ENCODE measurements around the gene GAREM2. TPM values are rescaled to one million over a fixed set of nuclear protein-coding genes. Genes with fewer than 3 reads are reported as not detected.

The GAREM2 gene
- polyA plus RNA-seq, 1 of the 3 experiments (the other 2 are of a cell fraction): 3.7 TPM

GRCh38 chr2:26223018-26223417 is 50.1 kb downstream of the GAREM2 start (continued):
- TF ChIP-seq, protein P1, sequence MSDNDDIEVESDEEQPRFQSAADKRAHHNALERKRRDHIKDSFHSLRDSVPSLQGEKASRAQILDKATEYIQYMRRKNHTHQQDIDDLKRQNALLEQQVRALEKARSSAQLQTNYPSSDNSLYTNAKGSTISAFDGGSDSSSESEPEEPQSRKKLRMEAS (IDR thresholded peaks at IDR 0.05; ENCODE audit: low read depth): no peak
- TF ChIP-seq RAD21 (IDR thresholded peaks at IDR 0.05; ENCODE audit: low read length): no peak

- DNase-seq: no peak
- Histone ChIP-seq H3K4me1 (ENCODE audit: control insufficient read depth in 1 of 2, insufficient read depth in 2 of 2, low read depth in 1 of 2, low read length in 1 of 2) (no peaks in the 10 kb centered on the region), H3K4me2 (no peak overlapping the region), H3K9me2 (no peaks in the 10 kb centered on the region), H2AFZ (ENCODE audit: low read depth) (no peak overlapping the region), H3F3A (replicated peaks; ENCODE audit: insufficient read depth) (no peaks in the 10 kb centered on the region), H4K20me1 (ENCODE audit: insufficient read depth) (no peaks in the 10 kb centered on the region), H3K9me3 (no peaks in the 10 kb centered on the region), H3K27me3 (ENCODE audit: insufficient read depth) (no peaks in the 10 kb centered on the region), H3K4me3 (ENCODE audit: low read depth in 2 of 2, low read length in 1 of 2) (no peak overlapping the region), H3K79me2 (ENCODE audit: insufficient read depth) (no peaks in the 10 kb centered on the region), H3K27ac (ENCODE audit: low read depth in 2 of 2, low read length in 1 of 2) (no peak overlapping the region), H3K36me3 (replicated peaks in 1 of 2; ENCODE audit: control insufficient read depth in 1 of 2, insufficient read depth in 2 of 2, low read length in 1 of 2) (peaks cover 31 to 65% of the 10 kb centered on the region in 2 experiments), H3K9ac (no peak overlapping the region)
- TF ChIP-seq MXI1 (IDR thresholded peaks at IDR 0.05; ENCODE audit: low read depth, low read length) (no peak), JUND (IDR thresholded peaks at IDR 0.05) (no peak), PBX3 (IDR thresholded peaks at IDR 0.05) (no peak), RAD21 (IDR thresholded peaks at IDR 0.05; ENCODE audit: low read length) (no peak), FOXJ3 (CRISPR knock-in tag; IDR thresholded peaks at IDR 0.05) (no peak), SMC3 (IDR thresholded peaks at IDR 0.05; ENCODE audit: low read depth, low read length) (no peak), POLR2AphosphoS5 (IDR thresholded peaks at IDR 0.05; ENCODE audit: low read depth, low read length) (no peak), USF1 (IDR thresholded peaks at IDR 0.05; ENCODE audit: borderline replicate concordance, low read depth) (no peak)
- CTCF ChIA-PET: interaction anchor here (0.9 kb wide), 1 partner anchor 29 kb away, joined by 3 read pairs; no protein-coding TSS in a partner anchor
- POLR2A ChIA-PET: no interaction called here
- WGBS (ENCODE audit: low lambda C conversion rate): 94% methylated on average over 2 of the region's 2 CpGs
These were observed 51.2 kb downstream of the GAREM2 start for GRCh38 chr2:26224095-26224494.

GRCh38 chr2:26229595-26229994 is 56.7 kb downstream of the GAREM2 start:
- H3K4me3 ChIP-seq (ENCODE audit: low read depth in 2 of 2, low read length in 1 of 2): no peak overlapping the region
- no peak overlapping the region for H2AFZ ChIP-seq (ENCODE audit: low read depth)
- no peaks in the 10 kb centered on the region for H3K9me2 ChIP-seq
- no peaks in the 10 kb centered on the region for H3F3A ChIP-seq (replicated peaks; ENCODE audit: insufficient read depth)
- WGBS (ENCODE audit: low lambda C conversion rate): 100% methylated on average over 3 of the region's 3 CpGs
- H4K20me1 ChIP-seq (ENCODE audit: insufficient read depth): no peaks in the 10 kb centered on the region
- no peak for TF ChIP-seq SMC3 (IDR thresholded peaks at IDR 0.05; ENCODE audit: low read depth, low read length)
- no peak for TF ChIP-seq EZH2phosphoT487 (IDR thresholded peaks at IDR 0.05; ENCODE audit: borderline replicate concordance, low read depth)
- TF ChIP-seq, protein P1 (IDR thresholded peaks at IDR 0.05; ENCODE audit: low read depth): no peak
- H3K9me3 ChIP-seq: no peaks in the 10 kb centered on the region
- H3K79me2 ChIP-seq (ENCODE audit: insufficient read depth): no peaks in the 10 kb centered on the region
- H3K27ac ChIP-seq (ENCODE audit: low read depth in 2 of 2, low read length in 1 of 2): no peak overlapping the region
- ChIA-PET POLR2A (no interaction called here), CTCF (interaction anchor here (1.2 kb wide), 1 partner anchor 22 kb away, joined by 3 read pairs; no protein-coding TSS in a partner anchor)
- no peak overlapping the region for H3K4me2 ChIP-seq
- no peak overlapping the region for H3K9ac ChIP-seq
- DNase-seq: no peak
- no peaks in the 10 kb centered on the region for H3K4me1 ChIP-seq (ENCODE audit: control insufficient read depth in 1 of 2, insufficient read depth in 2 of 2, low read depth in 1 of 2, low read length in 1 of 2)
- H3K36me3 ChIP-seq (replicated peaks in 1 of 2; ENCODE audit: control insufficient read depth in 1 of 2, insufficient read depth in 2 of 2, low read length in 1 of 2): peaks cover 49 to 92% of the 10 kb centered on the region in 2 experiments
- no peaks in the 10 kb centered on the region for H3K27me3 ChIP-seq (ENCODE audit: insufficient read depth)
